IMR-90 (cell line): ENCODE data around the gene NUFIP1. TPM values are rescaled to one million over a fixed set of nuclear protein-coding genes. Genes with fewer than 3 reads are reported as not detected.

ENCODE experiments used
- ATAC-seq: fragments of 200-7000 bp; cut with Tn5 transposase; 2 replicates; pipeline ENCODE4 v1.9.1; 2020; ENCODE audit warnings: low read depth, mild to moderate bottlenecking, moderate library complexity
- BruUV-seq: library from RNA; stranded (reverse); fragments of 400-500 nt; replicated peaks from 2 replicates; lab custom pipeline; 2021; lab: Mats Ljungman, UMichigan
- CTCF ChIA-PET: fragments of 300-600 bp; formaldehyde crosslinking; extraction: SDS; loops from one replicate; lab custom pipeline; 2021; ENCODE audit warnings: antibody characterized with exemption; lab: Yijun Ruan, JAX
- POLR2A ChIA-PET: fragments of 300-600 bp; sonication (Branson Sonifier 250); formaldehyde crosslinking; loops from one replicate; lab custom pipeline; 2022; ENCODE audit warnings: antibody characterized with exemption; ENCODE audit not compliant: unreplicated experiment; lab: Charles Lee
- DNase-seq: peaks from one replicate; pipeline ENCODE4 v3.0.0; 2013
- H2AFZ ChIP-seq: replicated peaks from 2 replicates; pipeline ENCODE3; 2013; ENCODE audit warnings: low read length, mild to moderate bottlenecking; ENCODE audit not compliant: poor library complexity
- H2AK5ac ChIP-seq: 2 replicates; pipeline ENCODE4 v1.6.1; 2013; ENCODE audit warnings: low read depth, low read length, inconsistent platforms
- H2AK9ac ChIP-seq: replicated peaks from 2 replicates; pipeline ENCODE3; 2013; ENCODE audit warnings: mild to moderate bottlenecking, low read depth, low read length, moderate library complexity; ENCODE audit not compliant: poor library complexity
- H2BK120ac ChIP-seq: 2 replicates; pipeline ENCODE4 v1.6.1; 2013; ENCODE audit warnings: low read depth, low read length, inconsistent platforms
- H2BK15ac ChIP-seq: 3 replicates; pipeline ENCODE4 v1.6.1; 2013; ENCODE audit warnings: low read depth, low read length, inconsistent platforms
- H2BK20ac ChIP-seq: 2 replicates; pipeline ENCODE4 v1.6.1; 2013; ENCODE audit warnings: low read depth, mild to moderate bottlenecking, inconsistent platforms, low read length, moderate library complexity
- H2BK5ac ChIP-seq: 2 replicates; pipeline ENCODE4 v1.6.1; 2013; ENCODE audit warnings: mild to moderate bottlenecking, low read depth, low read length, inconsistent platforms; ENCODE audit not compliant: poor library complexity, severe bottlenecking
- H3K14ac ChIP-seq: replicated peaks from 2 replicates; pipeline ENCODE4 v1.6.1; 2013; ENCODE audit warnings: low read depth, low read length, inconsistent platforms
- H3K18ac ChIP-seq: 2 replicates; pipeline ENCODE4 v1.6.1; 2013; ENCODE audit warnings: low read depth, low read length, control low read depth
- H3K23ac ChIP-seq: 2 replicates; pipeline ENCODE4 v1.6.1; 2013; ENCODE audit warnings: low read depth, low read length, inconsistent platforms
- H3K27ac ChIP-seq: 2 replicates; pipeline ENCODE4 v1.5.1; 2013; ENCODE audit warnings: mild to moderate bottlenecking, control low read depth, low read length; ENCODE audit not compliant: insufficient read depth
- H3K27me3 ChIP-seq: 2 replicates; pipeline ENCODE4 v1.6.1; 2013; ENCODE audit warnings: low read length; ENCODE audit not compliant: control insufficient read depth, insufficient read depth
- H3K36me3 ChIP-seq: 2 replicates; pipeline ENCODE4 v1.6.1; 2013; ENCODE audit warnings: low read length, mixed read lengths; ENCODE audit not compliant: control insufficient read depth, insufficient read depth
- H3K4ac ChIP-seq: 2 replicates; pipeline ENCODE4 v1.6.1; 2013; ENCODE audit warnings: low read depth, low read length, inconsistent platforms
- H3K4me1 ChIP-seq: 2 replicates; pipeline ENCODE4 v1.6.1; 2013; ENCODE audit warnings: low read length, mixed read lengths; ENCODE audit not compliant: control insufficient read depth, insufficient read depth
- H3K4me2 ChIP-seq: 2 replicates; pipeline ENCODE4 v1.6.1; 2013; ENCODE audit warnings: low read depth, mild to moderate bottlenecking, control low read depth, low read length, moderate library complexity
- H3K4me3 ChIP-seq: 2 replicates; pipeline ENCODE4 v1.5.1; 2013; ENCODE audit warnings: low read depth, mild to moderate bottlenecking, control low read depth, low read length, moderate library complexity; ENCODE audit not compliant: insufficient read depth
- H3K56ac ChIP-seq: 2 replicates; pipeline ENCODE4 v1.6.1; 2013; ENCODE audit warnings: low read length, inconsistent platforms; ENCODE audit not compliant: insufficient read depth; ENCODE audit errors: extremely low read depth
- H3K79me1 ChIP-seq, 2 experiments: 2 replicates each; pipeline ENCODE4 v1.6.1; 2013; ENCODE audit warnings: low read length in 2 of 2, inconsistent platforms in 1 of 2, low read depth in 1 of 2
- H3K9ac ChIP-seq: 2 replicates; pipeline ENCODE4 v1.6.1; 2013; ENCODE audit warnings: low read depth, low read length, control low read depth
- H3K9me1 ChIP-seq: 2 replicates; pipeline ENCODE4 v1.6.1; 2013; ENCODE audit warnings: low read length, inconsistent platforms; ENCODE audit not compliant: insufficient read depth
- H3K9me3 ChIP-seq: 2 replicates; pipeline ENCODE4 v1.6.1; 2013; ENCODE audit warnings: low read length; ENCODE audit not compliant: control insufficient read depth, insufficient read depth
- H4K20me1 ChIP-seq: 2 replicates; pipeline ENCODE4 v1.6.1; 2013; ENCODE audit warnings: low read length, inconsistent platforms; ENCODE audit not compliant: insufficient read depth
- H4K5ac ChIP-seq: 2 replicates; pipeline ENCODE4 v1.6.1; 2013; ENCODE audit warnings: mild to moderate bottlenecking, low read depth, low read length, control low read depth
- H4K8ac ChIP-seq, 2 experiments: 2 replicates each; pipeline ENCODE4 v1.6.1; 2013; ENCODE audit warnings: low read depth in 2 of 2, low read length in 2 of 2, control low read depth in 1 of 2, inconsistent platforms in 1 of 2
- H4K91ac ChIP-seq: 2 replicates; pipeline ENCODE4 v1.6.1; 2013; ENCODE audit warnings: low read depth, low read length, inconsistent platforms; ENCODE audit not compliant: insufficient read depth
- BHLHE40 ChIP-seq: fragments of 150-350 bp; IDR thresholded peaks from 2 replicates; pipeline ENCODE4 v1.6.1; 2016; ENCODE audit warnings: mild to moderate bottlenecking, low read depth, low read length
- CEBPB ChIP-seq: IDR thresholded peaks from 2 replicates; pipeline ENCODE4 v1.6.1; 2012; ENCODE audit warnings: low read depth, low read length, improper control_type of control experiment
- CHD1 ChIP-seq: IDR thresholded peaks from 2 replicates; pipeline ENCODE4 v1.6.1; 2012; ENCODE audit warnings: low read depth, low read length, improper control_type of control experiment
- FOS ChIP-seq: fragments of 150-350 bp; IDR thresholded peaks from 2 replicates; pipeline ENCODE4 v1.6.1; 2016; ENCODE audit warnings: low read depth, low read length
- MAFK ChIP-seq: IDR thresholded peaks from 2 replicates; pipeline ENCODE4 v1.6.1; 2012; ENCODE audit warnings: low read depth, low read length, improper control_type of control experiment
- MAZ ChIP-seq: IDR thresholded peaks from 2 replicates; pipeline ENCODE4 v1.6.1; 2012; ENCODE audit warnings: low read depth, mild to moderate bottlenecking, low read length, improper control_type of control experiment, moderate library complexity, borderline replicate concordance
- POLR2A ChIP-seq: IDR thresholded peaks from 2 replicates; pipeline ENCODE4 v1.6.1; 2012; ENCODE audit warnings: mild to moderate bottlenecking, low read depth, low read length
- RAD21 ChIP-seq: IDR thresholded peaks from 2 replicates; pipeline ENCODE4 v1.6.1; 2012; ENCODE audit warnings: low read length, improper control_type of control experiment
- RFX5 ChIP-seq: IDR thresholded peaks from 2 replicates; pipeline ENCODE4 v1.8.0; 2012; ENCODE audit warnings: low read depth, mild to moderate bottlenecking, low read length, moderate library complexity
- WGBS, 2 experiments: methylation state at CpG; one replicate each; pipeline versions ENCODE4 v1.1.5 to v1.1.7; 2013; ENCODE audit warnings: missing lambda C conversion rate in 2 of 2; ENCODE audit not compliant: insufficient read length in 1 of 2; ENCODE audit errors: extremely low coverage in 2 of 2; 5-methylcytosine and 5-hydroxymethylcytosine counted together
- dilution Hi-C: fragments of 300-500 bp; cut with HindIII; formaldehyde crosslinking; loops from one replicate; pipeline ENCODE4 v1.14.3; 2018; ENCODE audit warnings: low sequenced_read_pairs; ENCODE audit not compliant: unreplicated experiment
- in situ Hi-C: fragments of 300-500 bp; cut with MboI; formaldehyde crosslinking; loops from 3 replicates; pipeline ENCODE4 v1.14.3; 2019; ENCODE audit warnings: low sequenced_read_pairs, inconsistent platforms, mixed read lengths
- intact Hi-C: fragments of 100-400 bp; cut with micrococcal nuclease; formaldehyde crosslinking; loops from 2 replicates; pipeline ENCODE4 v1.10.0; 2022
- polyA plus RNA-seq, 3 experiments: library from polyadenylated mRNA; depleted of rRNA; stranded (reverse); fragments of >200 nt; gene quantifications; 2 replicates each; pipeline ENCODE4 v1.2.3, GENCODE V29; 2012; ENCODE audit warnings: low replicate concordance in 1 of 3
- total RNA-seq: library from RNA; depleted of rRNA; stranded (reverse); fragments of >200 nt; gene quantifications from 2 replicates; pipeline ENCODE4 v1.2.3, GENCODE V29; 2012
- TF ChIP-seq, protein P1 (sequence below): fragments of 150-350 bp; IDR thresholded peaks from 2 replicates; pipeline ENCODE4 v1.6.1; 2017; ENCODE audit warnings: mild to moderate bottlenecking, antibody characterized with exemption, low read length, low read depth
- TF ChIP-seq, protein P2 (sequence below): conservative IDR thresholded peaks from 2 replicates; pipeline ENCODE4 v1.5.1; 2012; ENCODE audit warnings: mild to moderate bottlenecking, low read depth, low read length, improper control_type of control experiment

NUFIP1 gene
- total and polyA plus RNA-seq, 2 of the 4 experiments (the other 2 are of a cell fraction): 1.4 to 2.3 TPM

DNA sequence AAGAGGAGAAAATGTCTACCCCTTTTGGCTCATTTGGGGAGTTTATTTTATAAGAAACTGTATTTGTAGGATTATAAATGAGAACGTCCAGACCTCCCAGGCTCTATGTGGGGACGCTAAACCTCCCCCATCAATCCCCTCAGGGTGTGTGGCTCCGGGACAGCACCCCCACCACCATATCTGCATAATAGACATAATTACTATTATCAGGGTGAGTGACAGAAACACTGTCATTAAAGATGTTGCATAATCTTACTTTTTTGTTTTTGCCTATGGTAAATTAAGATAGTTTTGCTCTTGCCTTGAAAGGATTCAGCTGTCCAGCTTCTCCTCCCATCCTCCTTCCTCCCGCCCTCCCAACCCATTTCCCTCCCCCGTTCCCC, 93.3 kb downstream of the NUFIP1 start:
- no peak overlapping the region for H3K27ac ChIP-seq
- H3K27me3 ChIP-seq: no peaks in the 10 kb centered on the region
- H4K20me1 ChIP-seq: no peaks in the 10 kb centered on the region; the same call in 1 of the 2 replicates
- no peak overlapping the region for H4K91ac ChIP-seq
- no peak overlapping the region for H3K23ac ChIP-seq
- DNase-seq (no peak), ATAC-seq (no peak)
- dilution Hi-C loops (no loop called here), intact Hi-C loops (no loop called here), in situ Hi-C loops (no loop called here)
- H3K4me2 ChIP-seq: no peak overlapping the region
- H4K8ac ChIP-seq: no peak overlapping the region
- POLR2A ChIA-PET: no interaction called here
- TF ChIP-seq, protein P1, sequence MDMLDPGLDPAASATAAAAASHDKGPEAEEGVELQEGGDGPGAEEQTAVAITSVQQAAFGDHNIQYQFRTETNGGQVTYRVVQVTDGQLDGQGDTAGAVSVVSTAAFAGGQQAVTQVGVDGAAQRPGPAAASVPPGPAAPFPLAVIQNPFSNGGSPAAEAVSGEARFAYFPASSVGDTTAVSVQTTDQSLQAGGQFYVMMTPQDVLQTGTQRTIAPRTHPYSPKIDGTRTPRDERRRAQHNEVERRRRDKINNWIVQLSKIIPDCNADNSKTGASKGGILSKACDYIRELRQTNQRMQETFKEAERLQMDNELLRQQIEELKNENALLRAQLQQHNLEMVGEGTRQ: no peak
- no peak for TF ChIP-seq MAFK
- TF ChIP-seq RAD21: no peak
- TF ChIP-seq, protein P2, sequence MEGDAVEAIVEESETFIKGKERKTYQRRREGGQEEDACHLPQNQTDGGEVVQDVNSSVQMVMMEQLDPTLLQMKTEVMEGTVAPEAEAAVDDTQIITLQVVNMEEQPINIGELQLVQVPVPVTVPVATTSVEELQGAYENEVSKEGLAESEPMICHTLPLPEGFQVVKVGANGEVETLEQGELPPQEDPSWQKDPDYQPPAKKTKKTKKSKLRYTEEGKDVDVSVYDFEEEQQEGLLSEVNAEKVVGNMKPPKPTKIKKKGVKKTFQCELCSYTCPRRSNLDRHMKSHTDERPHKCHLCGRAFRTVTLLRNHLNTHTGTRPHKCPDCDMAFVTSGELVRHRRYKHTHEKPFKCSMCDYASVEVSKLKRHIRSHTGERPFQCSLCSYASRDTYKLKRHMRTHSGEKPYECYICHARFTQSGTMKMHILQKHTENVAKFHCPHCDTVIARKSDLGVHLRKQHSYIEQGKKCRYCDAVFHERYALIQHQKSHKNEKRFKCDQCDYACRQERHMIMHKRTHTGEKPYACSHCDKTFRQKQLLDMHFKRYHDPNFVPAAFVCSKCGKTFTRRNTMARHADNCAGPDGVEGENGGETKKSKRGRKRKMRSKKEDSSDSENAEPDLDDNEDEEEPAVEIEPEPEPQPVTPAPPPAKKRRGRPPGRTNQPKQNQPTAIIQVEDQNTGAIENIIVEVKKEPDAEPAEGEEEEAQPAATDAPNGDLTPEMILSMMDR: no peak
- no peak for TF ChIP-seq CEBPB
- TF ChIP-seq MAZ: no peak
- TF ChIP-seq BHLHE40: no peak
- no peak for TF ChIP-seq RFX5
- no peak for TF ChIP-seq POLR2A
- no peak for TF ChIP-seq FOS
- no peak for TF ChIP-seq CHD1
- H3K9me3 ChIP-seq: no peaks in the 10 kb centered on the region
- H2BK20ac ChIP-seq: no peak overlapping the region
- no peak overlapping the region for H3K4me3 ChIP-seq
- H3K36me3 ChIP-seq: no peaks in the 10 kb centered on the region
- no TSS peak for BruUV-seq
- no peak overlapping the region for H3K18ac ChIP-seq
- no peaks in the 10 kb centered on the region for H3K4me1 ChIP-seq
- H3K9ac ChIP-seq: no peak overlapping the region
- H3K56ac ChIP-seq: no peak overlapping the region
- no peak overlapping the region for H2BK120ac ChIP-seq
- no peak overlapping the region for H2AFZ ChIP-seq
- H2AK5ac ChIP-seq: no peak overlapping the region
- CTCF ChIA-PET: interaction anchor here (0.5 kb wide), 1 partner anchor 151 kb away, joined by 4 read pairs; no protein-coding TSS in a partner anchor
- no peaks in the 10 kb centered on the region for H3K79me1 ChIP-seq
- H3K14ac ChIP-seq: no peak overlapping the region
- WGBS, 2 experiments: 70% methylated on average over 2 of the region's 5 CpGs; no CpG with 5 or more reads in 1 of the 2 experiments
- H2AK9ac ChIP-seq: no peak overlapping the region
- no peak overlapping the region for H3K4ac ChIP-seq
- no peak overlapping the region for H2BK5ac ChIP-seq
- no peak overlapping the region for H2BK15ac ChIP-seq
- no peaks in the 10 kb centered on the region for H3K9me1 ChIP-seq
- no peak overlapping the region for H4K5ac ChIP-seq
